CD4-positive, alpha-beta T cell treated with Interleukin-17A for 1 hour (primary cell): ENCODE measurements around the gene ZFAND4.
"Not testable (repeated sequence)": the region's sequence is repeated elsewhere in the genome, so short reads cannot be mapped to it uniquely, and the experiment has no call there.

Experiments
- DNase-seq: peaks from one replicate; pipeline ENCODE4 v3.0.0-alpha.2; 2020

The ZFAND4 gene

DNA sequence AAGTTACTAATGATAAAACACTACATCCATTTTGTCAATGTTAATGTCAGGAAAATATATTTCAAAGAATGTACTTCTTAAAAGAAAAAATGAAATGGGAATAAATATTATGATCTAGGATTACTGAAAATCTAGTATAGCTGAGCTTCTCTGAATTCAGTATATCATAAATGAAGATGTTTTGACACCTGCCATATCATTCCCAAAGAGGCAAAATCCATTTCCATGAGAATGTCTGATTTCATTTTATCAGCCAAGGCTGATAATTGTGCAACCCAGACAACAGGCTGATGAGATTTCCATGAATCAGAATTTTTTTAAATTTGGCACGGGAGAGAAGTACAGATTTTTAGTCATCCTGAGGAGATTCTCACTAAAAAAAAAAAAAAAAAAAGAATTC is 32.5 kb downstream of the ZFAND4 start:
- no peak for DNase-seq

DNA sequence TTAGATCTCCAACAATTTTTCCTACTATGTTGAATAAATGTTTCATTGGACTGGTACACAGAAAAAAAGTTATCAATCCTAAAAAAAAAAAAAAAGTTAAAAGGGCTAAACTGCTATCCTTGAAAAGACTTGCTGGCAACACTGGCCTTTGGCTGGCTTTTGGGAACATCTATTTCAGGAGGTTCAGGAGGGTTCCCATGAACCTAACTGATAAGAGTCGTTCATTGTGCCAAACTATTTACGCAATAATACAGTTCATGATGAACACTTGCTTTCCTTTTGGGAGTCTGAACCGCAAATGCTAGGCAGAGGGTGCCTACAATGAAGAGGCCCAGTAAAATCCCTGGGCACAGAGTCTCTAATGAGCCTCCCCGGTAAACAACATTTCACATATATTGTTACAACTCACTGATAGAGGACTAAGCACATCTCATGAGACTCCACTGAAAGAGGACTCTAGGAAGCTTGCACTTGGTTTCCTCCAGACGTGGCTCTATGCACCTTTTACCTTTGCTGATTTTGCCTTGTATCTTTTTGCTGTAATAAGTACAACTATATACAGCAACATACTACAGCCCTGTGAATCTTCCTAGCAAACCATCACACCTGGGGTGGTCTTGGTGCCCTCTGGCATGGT is 45.0 kb downstream of the ZFAND4 start:
- DNase-seq = no peak

DNA sequence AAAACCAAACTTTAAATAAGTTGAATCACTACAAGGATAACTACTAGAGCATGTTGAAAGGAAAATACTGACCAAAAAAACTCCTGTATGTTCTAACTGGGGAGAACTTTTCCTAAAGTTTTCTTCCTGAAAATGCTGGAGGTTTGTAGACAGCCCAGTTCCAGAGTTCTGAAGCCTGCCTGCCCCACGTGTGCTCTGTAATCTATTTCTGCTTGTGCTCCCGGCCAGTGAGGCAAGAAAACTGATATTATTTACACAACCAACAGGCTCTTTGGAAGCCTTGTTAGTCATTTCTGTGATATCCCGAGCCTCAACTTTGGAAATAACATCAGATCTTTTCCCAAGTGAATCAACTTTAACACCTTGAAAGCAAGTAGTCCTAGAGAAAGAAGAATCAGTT is 46.7 kb downstream of the ZFAND4 start:
- no peak for DNase-seq

DNA sequence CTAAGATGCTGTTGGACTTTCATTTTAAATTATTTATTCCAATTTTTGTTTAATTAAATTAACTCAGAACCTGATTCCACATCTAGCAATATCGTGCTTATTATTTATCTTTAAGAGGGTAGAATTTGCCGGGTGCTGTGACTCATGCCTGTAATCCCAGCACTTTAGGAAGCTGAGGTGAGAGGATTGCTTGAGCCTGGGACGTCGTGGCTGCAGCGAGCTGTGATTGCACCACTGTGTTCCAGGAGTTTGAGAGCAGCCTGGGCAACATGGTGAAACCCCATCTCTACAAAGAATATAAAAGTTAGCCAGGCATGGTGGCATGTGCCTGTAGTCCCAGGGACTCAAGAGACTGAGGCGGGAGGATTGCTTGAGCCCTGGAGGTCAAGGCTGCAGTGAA is 47.8 kb downstream of the ZFAND4 start:
- DNase-seq = no peak

DNA sequence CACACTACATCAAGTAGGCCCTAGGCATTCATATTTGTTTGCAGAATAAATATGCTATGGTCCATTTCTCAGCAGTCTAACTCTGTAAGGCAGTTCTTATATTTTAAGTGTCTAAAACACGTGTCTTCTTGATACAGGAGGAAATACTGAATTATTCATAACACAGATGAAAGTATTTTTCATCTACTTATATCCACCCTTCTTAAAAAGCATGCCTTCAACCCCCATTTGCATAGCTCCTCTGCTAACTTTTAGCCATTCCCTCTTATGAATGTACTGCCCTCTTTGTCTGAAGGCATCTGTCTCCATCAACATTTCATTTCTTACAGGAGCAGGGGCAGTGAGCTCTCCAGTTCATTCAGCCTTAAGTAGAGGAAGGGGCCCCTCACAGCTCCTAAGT is 57.7 kb downstream of the ZFAND4 start:
- no peak for DNase-seq

DNA sequence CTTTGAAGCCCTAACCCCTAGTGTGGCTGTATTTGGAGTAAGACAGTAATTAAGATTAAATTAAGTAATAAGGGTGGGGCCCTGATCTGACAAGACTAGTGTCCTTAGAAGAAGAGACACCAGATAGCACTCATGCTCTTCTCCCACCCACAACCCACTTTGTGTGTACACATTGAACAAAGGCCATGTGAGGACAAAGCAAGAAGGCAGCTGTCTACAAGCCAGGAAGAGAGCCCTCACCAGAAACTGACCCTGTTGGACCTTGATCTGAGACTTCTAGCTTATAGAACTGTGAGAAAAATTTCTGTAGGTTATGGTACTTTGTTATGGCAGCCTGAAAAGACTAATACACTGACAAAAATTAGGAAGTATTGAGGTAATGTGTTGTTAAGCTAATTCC is 59.8 kb downstream of the ZFAND4 start:
- no peak for DNase-seq

DNA sequence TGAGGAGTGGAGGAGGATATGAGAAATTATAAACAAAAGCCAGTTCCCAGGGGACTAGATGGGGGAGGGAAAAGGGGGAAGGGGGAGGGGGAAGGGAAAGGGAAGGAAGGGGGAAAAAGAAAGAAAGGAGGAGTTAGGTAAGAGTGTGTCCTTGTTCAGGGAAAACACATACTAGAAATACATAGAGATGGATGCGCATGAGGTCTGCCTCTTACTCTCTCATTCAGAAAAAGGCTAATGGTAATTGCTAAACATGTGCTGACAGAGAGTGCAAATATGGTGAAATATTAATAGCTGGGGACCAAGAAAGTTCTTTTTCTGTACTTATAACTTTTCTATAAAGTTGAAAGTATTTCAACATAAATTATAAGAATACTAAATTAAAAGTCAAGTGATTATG is 64.5 kb downstream of the ZFAND4 start:
- no peak for DNase-seq

DNA sequence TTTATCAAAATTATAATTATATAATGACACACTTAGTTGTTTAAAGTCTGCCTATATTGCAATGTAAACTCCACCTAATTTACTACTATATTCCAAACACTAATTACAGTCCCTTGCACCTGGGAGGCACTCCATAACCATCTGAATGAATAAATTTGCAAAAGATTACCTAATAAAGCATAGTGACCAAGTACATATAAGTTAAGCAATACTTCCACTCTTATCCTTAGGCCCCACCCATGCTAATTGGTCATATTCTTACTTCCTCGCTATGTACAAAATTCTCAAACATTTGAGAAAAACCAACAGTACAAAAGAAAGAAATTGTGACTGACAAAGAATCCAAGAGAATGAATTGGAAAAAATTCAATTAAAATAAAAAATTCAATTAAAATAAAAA is 65.3 kb downstream of the ZFAND4 start:
- no peak for DNase-seq

DNA sequence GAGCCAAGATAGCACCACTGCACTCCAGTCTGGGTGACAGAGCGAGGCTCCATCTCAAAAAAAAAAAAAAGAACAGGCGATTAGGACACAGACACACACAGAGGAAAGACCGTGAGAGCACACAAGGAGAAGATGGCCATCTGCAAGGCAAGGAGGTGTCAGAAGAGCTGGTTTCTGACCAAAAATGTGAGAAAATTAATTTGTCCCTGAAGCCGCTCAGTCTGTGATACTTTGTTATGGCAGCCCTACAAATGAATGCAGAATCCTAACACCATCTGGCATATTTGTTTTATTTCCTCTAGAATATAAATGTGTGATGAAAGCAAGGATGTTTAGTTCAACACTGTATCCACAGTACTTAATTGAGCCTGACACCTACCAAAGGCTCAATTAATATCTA is 69.7 kb downstream of the ZFAND4 start:
- DNase-seq = no peak

DNA sequence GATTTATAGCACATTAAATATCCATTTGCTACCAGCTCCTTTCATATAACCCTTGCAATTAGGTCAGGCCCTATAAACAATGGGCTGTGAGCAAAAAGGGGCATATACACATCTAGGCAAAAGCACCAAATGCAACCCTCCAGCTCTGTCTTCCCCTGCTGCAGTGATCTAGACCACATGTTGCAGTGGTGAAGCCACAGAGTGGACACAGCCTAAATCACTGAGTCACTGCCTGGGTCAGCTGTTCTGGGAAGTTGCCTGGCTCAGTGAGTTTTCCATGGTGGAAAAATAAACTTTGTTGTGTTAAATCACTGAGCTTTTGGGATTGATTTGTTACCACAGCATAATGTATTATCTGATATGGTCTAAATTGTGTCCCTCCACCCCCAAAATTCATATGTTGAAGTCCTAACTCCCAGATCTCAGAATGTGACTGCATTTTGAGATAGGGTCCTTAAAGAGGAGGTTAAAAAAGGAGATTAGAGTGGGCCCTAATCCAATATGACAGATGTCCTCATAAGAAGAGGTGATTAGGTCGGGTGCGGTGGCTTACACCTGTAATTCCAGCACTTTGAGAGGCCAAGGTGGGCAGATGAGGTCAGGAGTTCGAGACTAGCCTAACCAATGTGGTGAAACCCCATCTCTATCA is 70.4 kb downstream of the ZFAND4 start:
- no peak for DNase-seq

DNA sequence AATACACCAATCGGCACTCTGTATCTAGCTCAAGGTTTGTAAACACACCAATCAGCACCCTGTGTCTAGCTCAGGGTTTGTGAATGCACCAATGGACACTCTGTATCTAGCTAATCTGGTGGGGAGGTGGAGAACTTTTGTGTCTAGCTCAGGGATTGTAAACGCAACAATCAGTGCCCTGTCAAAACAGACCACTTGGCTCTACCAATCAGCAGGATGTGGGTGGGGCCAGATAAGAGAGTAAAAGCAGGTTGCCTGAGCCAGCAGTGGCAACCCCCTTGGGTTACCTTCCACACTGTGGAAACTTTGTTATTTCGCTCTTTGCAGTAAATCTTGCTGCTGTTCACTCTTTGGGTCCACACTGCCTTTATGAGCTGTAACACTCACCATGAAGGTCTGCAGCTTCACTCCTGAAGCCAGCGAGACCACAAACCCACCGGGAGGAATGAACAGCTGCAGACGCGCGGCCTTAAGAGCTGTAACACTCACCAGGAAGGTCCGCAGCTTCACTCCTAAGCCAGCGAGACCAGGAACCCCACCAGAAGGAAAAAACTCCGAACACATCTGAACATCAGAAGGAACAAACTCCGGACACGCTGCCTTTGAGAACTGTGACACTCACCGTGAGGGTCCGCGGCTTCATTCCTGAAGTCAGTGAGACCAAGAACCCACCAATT is 71.2 kb downstream of the ZFAND4 start:
- DNase-seq = not testable (repeated sequence)

DNA sequence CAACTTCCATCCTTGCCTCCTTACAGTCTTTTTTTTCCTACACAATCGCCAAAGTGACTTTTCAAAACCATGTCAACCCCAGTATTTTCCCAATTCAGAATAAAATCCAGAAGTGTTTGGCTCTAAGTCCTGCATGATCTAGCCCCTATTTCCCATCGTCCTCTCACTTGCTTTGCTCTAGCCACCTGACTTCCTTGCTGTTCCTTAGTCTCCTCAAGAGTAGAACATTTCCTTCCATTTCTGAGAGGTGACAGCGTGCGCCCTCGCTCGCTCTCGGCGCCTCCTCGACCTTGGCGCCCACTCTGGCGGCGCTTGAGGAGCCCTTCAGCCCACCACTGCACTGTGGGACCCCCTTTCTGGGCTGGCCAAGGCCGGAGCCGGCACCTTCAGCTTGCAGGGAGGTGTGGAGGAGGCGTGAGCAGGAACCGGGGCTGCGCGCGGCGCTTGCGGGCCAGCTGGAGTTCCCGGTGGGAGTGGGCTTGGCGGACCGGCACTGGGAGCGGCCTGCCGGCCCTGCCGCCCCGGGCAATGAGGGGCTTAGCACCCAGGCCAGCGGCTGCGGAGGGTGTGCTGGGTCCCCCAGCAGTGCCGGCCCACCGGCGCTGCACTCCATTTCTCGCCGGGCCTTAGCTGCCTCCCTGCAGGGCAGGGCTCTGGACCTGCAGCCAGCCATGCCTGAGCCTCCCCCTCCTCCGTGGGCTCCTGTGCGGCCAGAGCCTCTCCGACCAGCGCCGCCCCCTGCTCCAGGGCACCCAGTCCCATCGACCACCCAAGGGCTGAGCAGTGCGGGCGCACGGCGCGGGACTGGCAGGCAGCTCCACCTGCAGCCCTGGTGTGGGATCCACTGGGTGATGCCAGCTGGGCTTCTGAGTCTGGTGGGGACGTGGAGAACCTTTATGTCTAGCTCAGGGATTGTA is 72.0 kb downstream of the ZFAND4 start:
- not testable (repeated sequence) for DNase-seq

DNA sequence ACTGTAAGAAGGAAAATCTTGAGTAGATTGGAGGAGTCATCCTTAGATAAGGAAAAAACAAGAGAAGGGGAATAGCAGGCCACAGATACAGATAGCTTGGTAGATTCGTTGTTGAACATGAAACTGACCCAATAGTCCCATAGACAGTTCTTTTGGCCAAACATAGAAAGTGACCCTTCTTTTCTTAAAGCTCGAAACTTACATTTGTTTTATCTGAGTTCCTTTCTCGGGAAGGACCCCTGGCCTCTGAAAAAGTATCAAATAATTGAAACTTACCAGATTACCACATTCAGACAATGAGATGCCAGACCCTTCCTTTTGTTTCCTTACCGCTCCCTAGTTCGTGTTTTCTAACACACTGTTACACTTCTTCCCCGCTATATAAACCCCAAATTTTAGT is 72.9 kb downstream of the ZFAND4 start:
- no peak for DNase-seq

DNA sequence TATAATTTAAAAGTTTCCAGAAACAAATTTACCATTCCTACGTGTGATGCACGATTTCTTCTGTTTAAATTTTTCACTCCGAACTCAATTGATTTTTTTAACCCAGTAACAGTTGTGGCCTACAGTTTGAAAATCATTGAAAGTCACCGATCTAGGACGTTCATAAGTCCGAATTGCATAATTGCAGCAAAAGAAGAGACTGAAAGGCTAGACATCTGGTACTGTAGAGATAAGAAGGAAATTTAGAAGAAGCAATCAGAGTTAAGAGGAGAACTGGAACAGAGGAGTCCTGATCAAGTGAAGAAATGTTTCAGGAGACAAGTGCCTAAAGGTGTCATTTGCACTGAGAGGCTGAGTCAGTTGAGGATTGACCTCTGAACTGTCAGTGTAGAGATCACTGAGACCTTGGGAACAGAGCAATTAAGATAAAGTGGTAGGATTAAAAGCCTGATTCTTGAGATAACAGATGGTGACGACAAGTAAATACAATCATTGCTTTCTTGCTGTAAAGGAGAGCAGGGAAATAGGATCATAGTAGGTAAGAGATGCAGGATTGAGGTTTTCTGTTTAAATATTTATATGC is 73.5 kb downstream of the ZFAND4 start:
- DNase-seq = no peak

DNA sequence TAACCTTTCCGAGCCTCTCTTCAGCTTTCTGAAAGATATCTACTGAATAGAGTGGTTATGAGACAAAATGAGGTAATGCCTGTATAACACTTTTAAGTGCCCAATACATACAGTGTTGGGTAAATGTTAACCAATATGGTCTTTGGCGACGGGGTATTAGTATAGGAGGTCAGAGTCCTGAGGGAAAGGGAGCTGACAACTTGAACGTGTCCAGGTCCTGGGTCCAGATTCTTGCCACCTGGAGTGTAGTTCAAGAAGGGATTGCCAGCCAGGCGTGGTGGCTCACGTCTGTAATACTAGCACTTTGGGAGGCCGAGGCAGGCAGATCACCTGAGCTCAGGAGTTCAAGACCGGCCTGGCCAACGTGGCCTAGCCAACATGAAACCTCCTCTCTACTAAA is 76.0 kb downstream of the ZFAND4 start:
- no peak for DNase-seq

DNA sequence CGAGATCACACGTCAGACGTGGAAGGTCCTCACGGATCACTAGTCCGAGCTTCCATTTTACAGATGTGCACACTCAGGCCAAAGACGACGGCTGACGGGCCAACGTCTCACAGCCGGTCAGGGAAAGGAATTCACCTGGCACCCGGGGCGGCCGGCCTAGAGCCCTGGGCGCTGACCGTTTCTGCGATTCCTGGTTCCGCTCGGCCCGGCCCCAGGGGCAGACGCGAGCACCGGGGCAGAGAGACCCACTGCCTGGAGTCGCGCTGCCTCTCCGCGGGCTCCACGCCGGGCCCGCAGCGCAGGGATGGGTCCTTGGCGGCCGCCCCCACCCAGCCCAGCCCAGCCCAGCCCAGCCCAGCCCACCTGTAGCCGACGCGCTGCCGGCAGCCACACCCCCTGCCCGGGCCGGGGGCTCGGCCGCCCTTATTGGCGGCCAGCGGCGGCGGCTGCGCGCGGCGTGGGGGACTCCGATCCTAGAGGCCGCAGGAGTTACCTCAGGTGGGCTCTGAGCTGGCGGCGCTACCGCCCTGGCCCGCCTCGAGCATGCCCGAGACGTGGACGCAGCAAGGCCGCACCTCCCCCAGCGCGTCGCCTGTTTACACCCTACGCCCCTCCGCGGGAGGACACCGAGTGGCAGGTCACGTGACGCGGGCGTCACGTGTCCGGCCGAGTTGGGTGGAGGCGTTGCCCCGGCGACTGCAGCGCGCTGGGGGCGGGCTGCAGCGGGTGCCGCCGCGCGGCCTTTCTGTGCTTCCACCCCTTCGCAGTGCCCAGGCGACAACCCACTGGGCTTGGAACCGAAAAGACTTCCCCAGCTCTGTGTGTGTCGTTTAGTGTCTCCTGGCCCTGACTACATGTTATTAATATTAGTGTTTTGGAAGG is 78.1 kb downstream of the ZFAND4 start:
- DNase-seq = peak; percentile 91

DNA sequence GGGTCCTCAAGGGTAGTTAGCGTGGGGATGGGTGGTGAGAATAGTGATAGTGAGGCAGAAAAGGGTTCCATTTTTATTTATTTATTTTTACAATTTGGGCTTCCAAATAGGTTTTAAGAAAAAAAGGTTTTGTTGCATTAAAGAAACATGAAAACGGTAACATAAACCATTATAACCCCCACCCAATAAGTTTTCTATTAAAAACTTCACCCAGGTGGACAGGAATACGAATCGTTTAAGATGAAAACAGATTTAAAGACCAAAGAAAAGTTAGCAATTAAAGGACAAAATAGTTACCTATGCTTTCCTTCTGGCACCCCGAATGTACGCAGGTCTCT is 78.7 kb downstream of the ZFAND4 start:
- no peak for DNase-seq

DNA sequence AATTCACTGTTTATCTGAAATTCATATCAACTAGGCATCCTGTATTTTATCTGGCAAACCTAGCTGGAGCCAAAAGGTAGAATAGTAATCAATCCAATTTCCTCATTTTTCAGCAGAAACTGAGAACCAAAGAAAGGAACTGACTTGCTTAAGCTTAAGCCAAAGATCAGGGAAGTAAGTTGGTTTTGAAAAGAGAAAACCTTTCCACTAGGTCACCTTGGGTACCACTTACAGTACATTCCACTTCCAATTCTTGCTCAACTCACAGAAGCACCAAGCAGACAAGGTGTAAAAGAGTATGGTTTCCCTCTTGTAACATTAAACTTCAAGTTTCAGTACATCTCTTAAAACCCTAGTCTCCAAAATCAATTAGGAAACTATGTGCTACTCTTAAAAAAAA is 79.6 kb downstream of the ZFAND4 start:
- no peak for DNase-seq

DNA sequence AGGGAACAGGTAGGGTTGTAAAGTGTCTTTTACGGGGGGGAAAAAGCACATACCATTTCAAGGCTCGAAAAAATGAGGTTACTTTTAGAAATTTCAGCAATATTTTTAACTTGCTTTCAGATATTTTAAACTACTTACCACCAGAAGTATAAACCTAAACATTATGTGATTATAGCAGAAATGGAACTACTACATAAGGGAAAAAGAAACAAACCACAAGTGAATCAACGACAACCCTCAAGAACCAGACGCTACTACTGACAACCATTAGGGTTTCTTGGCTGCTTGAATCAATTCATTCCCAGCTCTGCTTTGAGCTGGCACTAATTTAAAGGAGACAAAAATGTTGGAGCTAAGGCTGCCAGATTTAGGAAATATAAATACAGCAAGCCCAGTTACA is 80.1 kb downstream of the ZFAND4 start:
- DNase-seq = no peak

DNA sequence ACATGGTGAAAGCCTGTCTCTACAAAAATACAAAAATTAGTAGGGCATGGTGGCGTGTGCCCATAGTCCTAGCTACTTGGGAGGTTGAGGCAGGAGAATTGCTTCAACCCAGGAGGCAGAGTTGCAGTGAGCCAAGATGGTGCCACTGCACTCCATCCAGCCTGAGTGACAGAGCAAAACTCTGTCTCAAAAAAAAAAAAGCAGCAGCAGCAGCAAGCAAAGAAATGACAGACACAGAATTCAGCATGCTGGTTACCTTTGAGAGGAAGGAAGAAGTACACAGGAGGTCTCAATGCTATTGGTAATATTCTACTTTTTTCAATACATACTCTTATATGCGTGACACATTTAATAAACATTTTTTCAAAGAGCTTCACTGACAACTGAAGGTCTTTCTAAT is 81.3 kb downstream of the ZFAND4 start:
- no peak for DNase-seq

DNA sequence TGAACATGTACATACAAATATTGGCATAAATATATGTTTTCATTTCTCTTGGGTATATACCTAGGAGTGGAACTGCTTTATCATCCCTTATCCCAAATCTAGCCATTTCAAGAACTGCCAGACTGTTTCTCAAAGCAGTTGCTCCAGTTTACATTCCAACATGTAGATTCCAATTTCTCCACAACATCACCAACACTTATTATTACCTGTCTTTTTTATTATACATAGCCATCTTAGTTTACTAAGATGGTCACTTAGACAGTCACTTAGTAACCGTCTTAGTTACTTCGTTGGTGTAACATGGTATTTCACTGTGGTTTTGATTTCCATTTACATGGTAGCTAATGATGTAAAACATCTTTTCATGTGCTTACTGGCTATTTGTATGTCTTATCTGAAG is 82.7 kb downstream of the ZFAND4 start:
- DNase-seq = no peak

DNA sequence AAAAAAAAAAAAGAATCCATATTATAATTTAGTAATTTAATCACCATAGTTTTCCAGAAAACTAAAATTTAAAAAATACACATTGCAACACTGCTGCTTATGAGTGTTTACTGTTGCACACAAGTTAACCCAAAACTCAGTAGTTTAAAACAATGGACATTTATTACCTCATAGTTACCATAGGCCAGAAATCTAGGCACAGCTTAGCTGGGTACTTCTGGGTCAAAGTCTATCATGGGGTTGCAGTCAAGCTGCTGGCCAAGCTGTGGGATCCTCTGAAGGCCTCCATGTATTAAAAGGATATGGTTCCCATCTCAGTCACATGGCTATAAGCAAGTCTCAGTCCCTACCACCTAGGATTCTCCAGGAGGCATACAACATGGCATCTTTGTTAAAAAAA is 83.6 kb downstream of the ZFAND4 start:
- no peak for DNase-seq
